Neutrophil (primary cell): Measurements from ENCODE around the gene MTM1.

Experiments used
- H3K27ac ChIP-seq: fragments of 200-600 bp; sonication (generic); 2 replicates; pipeline ENCODE4 v1.5.1; 2016; ENCODE audit warnings: mild to moderate bottlenecking, moderate library complexity
- H3K27me3 ChIP-seq: fragments of 200-600 bp; sonication (generic); 2 replicates; pipeline ENCODE4 v1.6.0; 2016; ENCODE audit warnings: mild to moderate bottlenecking
- H3K36me3 ChIP-seq: fragments of 200-600 bp; sonication (generic); 2 replicates; pipeline ENCODE4 v1.5.1; 2017
- H3K4me1 ChIP-seq, 2 experiments: fragments of 200-600 bp in 1 of 2; sonication (generic) in 1 of 2; 1 replicate in 1 of 2; 2 replicates in 1 of 2; pipeline versions ENCODE4 v1.5.1 to v1.6.1; 2013 to 2016; ENCODE audit warnings: low read depth in 1 of 2, low read length in 1 of 2, mild to moderate bottlenecking in 1 of 2, moderate library complexity in 1 of 2; ENCODE audit not compliant: control insufficient read depth in 1 of 2, insufficient read depth in 1 of 2
- H3K4me3 ChIP-seq, 2 experiments: fragments of 200-600 bp in 1 of 2; sonication (generic) in 1 of 2; 1 replicate in 1 of 2; 2 replicates in 1 of 2; pipeline ENCODE4 v1.5.1; 2013 to 2016; ENCODE audit warnings: low read depth in 1 of 2, low read length in 1 of 2, mild to moderate bottlenecking in 1 of 2, moderate library complexity in 1 of 2
- H3K9me3 ChIP-seq: fragments of 200-600 bp; sonication (generic); 2 replicates; pipeline ENCODE4 v1.5.1; 2016
- TF ChIP-seq, protein P1 (sequence below): fragments of 200-600 bp; sonication (generic); IDR thresholded peaks from 2 replicates; pipeline ENCODE4 v1.5.1; 2016; ENCODE audit warnings: antibody characterized with exemption

Gene MTM1

DNA sequence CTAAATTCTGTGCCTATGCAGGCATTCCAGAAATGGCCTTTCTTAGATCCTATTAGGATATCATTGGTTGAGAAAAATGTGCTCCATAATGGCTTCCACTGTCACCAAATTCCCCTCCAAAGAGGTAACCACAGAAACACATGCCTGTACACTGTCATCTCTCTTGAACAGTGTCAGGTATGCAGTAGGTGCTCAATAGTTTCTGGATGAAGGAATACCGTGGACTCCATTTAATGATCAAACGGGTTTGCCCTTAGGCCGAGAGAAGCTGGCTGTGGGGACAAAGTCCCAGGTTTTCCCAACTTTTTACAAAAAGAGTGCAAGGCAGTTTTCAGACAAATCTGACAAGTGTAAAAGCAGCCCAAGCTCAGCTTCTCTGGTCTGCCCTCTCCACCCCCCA is 16.5 kb upstream of the MTM1 start:
- TF ChIP-seq, protein P1, sequence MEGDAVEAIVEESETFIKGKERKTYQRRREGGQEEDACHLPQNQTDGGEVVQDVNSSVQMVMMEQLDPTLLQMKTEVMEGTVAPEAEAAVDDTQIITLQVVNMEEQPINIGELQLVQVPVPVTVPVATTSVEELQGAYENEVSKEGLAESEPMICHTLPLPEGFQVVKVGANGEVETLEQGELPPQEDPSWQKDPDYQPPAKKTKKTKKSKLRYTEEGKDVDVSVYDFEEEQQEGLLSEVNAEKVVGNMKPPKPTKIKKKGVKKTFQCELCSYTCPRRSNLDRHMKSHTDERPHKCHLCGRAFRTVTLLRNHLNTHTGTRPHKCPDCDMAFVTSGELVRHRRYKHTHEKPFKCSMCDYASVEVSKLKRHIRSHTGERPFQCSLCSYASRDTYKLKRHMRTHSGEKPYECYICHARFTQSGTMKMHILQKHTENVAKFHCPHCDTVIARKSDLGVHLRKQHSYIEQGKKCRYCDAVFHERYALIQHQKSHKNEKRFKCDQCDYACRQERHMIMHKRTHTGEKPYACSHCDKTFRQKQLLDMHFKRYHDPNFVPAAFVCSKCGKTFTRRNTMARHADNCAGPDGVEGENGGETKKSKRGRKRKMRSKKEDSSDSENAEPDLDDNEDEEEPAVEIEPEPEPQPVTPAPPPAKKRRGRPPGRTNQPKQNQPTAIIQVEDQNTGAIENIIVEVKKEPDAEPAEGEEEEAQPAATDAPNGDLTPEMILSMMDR = no peak
- Histone ChIP-seq H3K27me3 (no peaks in the 10 kb centered on the region), H3K27ac (no peak overlapping the region), H3K36me3 (no peaks in the 10 kb centered on the region), H3K9me3 (no peaks in the 10 kb centered on the region), H3K4me3 (no peak overlapping the region), H3K4me1 (peaks cover 5 to 7% of the 10 kb centered on the region in 2 experiments)

DNA sequence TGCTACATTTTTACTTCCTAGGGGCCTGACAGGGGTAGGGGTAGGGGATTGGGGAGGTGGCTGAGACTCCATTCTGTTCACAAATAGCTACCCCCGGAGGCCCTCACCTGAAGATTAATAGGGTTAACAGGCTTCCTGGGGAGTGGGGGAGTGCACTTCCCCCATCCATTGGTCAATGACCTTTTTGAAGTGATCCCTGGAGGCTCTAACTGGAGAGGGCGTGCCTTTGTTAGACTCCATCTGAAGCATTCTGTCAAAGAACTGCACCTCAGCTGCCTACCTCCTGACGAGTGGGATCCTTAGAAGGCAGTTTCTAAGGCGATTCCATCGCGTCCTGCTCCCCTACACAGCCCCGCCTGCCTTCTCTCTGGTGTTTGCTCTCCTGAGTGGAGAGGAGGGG is 10.0 kb upstream of the MTM1 start:
- H3K36me3 ChIP-seq = no peaks in the 10 kb centered on the region
- H3K4me1 ChIP-seq = no peaks in the 10 kb centered on the region
- H3K27me3 ChIP-seq = no peaks in the 10 kb centered on the region
- no peaks in the 10 kb centered on the region for H3K9me3 ChIP-seq
- no peak overlapping the region for H3K4me3 ChIP-seq
- H3K27ac ChIP-seq = no peak overlapping the region
- TF ChIP-seq, protein P1 = no peak

DNA sequence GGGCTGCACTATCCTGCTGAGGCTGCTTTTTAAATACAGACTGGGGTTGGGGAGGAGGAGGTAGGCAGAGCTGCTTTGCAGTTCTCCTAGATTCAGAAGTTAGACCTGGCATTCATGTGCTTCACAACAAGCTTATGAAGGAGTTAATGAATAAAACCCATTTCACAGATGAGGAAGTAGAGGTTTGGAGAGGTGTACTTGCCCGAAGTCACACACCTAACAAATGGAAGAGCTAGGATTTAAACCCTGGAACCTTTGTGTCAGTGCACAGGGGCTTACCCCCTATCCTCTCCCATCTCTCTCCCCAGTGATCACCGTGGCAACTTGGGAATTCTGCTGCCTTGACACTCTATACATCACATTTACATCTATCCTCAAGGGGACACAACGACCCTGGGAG is 3.6 kb upstream of the MTM1 start:
- Histone ChIP-seq H3K27me3 (no peaks in the 10 kb centered on the region), H3K4me1 (peaks cover 8 to 13% of the 10 kb centered on the region in 2 experiments), H3K27ac (no peak overlapping the region), H3K36me3 (no peaks in the 10 kb centered on the region), H3K9me3 (no peaks in the 10 kb centered on the region), H3K4me3 (no peak overlapping the region)
- TF ChIP-seq, protein P1 = no peak

DNA sequence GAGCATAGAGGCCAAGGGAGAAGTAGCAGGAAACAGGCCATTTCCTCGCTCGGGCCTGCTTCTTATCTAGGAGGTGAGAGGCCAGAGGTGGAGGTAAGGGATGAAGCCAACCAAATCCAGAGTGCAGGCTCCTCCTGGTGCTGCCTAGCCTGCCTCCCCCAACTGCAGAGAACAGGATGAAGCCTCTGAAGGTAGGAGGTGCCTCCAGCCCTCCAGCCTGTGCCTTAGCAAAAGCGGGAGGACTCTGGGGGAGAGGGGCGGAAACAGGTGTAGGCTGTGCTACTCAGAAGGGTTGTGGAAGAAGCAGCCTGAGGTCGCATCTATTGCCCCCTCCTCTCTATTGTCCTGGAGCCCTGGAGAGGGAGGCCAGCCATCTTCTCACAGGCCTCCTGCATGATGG is 2.9 kb upstream of the MTM1 start:
- Histone ChIP-seq H3K4me1 (peaks cover 15 to 20% of the 10 kb centered on the region in 2 experiments), H3K27ac (no peak overlapping the region), H3K36me3 (no peaks in the 10 kb centered on the region), H3K9me3 (no peaks in the 10 kb centered on the region), H3K27me3 (no peaks in the 10 kb centered on the region), H3K4me3 (no peak overlapping the region)
- TF ChIP-seq, protein P1 = no peak

DNA sequence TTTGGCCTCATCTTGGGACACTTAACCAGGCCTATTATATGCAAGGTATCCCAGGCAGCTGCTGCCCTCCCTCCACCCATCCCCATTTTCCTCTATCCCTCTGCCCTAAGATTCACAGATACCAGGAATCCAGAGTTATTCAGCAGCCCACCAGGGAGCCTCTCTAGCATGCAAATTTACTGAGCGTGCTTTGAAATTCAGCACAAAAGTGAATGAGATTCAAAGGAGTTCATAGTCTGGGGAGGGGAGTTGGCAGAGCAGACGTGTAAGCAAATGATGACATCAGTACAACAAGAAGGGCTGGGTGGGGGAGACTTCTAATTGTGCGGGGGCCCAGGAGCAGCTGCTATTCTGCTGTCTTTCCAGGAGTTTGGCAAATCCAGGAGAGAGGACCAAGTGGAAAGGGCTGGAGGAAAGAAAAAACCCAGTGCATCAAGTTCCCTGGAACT is 1.7 kb upstream of the MTM1 start:
- Histone ChIP-seq H3K9me3 (no peaks in the 10 kb centered on the region), H3K4me1 (peaks cover 27 to 29% of the 10 kb centered on the region in 2 experiments), H3K27me3 (no peaks in the 10 kb centered on the region), H3K27ac (no peak overlapping the region), H3K36me3 (no peaks in the 10 kb centered on the region), H3K4me3 (no peak overlapping the region)
- TF ChIP-seq, protein P1 = no peak
